Fibroblast of lung (primary cell): ENCODE data around the gene PPP6R3. TPM values are rescaled to one million over a fixed set of nuclear protein-coding genes. Genes with fewer than 3 reads are reported as not detected.
"Not testable (repeated sequence)": the region's sequence is repeated elsewhere in the genome, so short reads cannot be mapped to it uniquely, and the experiment has no call there.

ENCODE experiments used
- DNase-seq, 2 donors: peaks; one replicate each; pipeline versions ENCODE4 v3.0.0 to v3.0.0-alpha.2; 2010; ENCODE audit warnings: low read depth in 2 of 2
- H2AFZ ChIP-seq: 2 replicates; pipeline ENCODE4 v1.5.1; 2012; ENCODE audit warnings: low read length, control low read depth, inconsistent platforms
- H3K27ac ChIP-seq: 2 replicates; pipeline ENCODE4 v1.5.1; 2011; ENCODE audit warnings: low read length, control low read depth; ENCODE audit not compliant: insufficient read depth
- H3K27me3 ChIP-seq: 2 replicates; pipeline ENCODE4 v1.5.1; 2011; ENCODE audit warnings: mild to moderate bottlenecking, low read length; ENCODE audit not compliant: control insufficient read depth, insufficient read depth
- H3K36me3 ChIP-seq: 2 replicates; pipeline ENCODE4 v1.5.1; 2011; ENCODE audit warnings: low read length; ENCODE audit not compliant: control insufficient read depth, insufficient read depth
- H3K4me1 ChIP-seq: 2 replicates; pipeline ENCODE4 v1.5.1; 2011; ENCODE audit warnings: low read length; ENCODE audit not compliant: control insufficient read depth, insufficient read depth; ENCODE audit errors: extremely low read depth
- H3K4me2 ChIP-seq: 2 replicates; pipeline ENCODE4 v1.5.1; 2011; ENCODE audit warnings: low read length, control low read depth; ENCODE audit not compliant: insufficient read depth; ENCODE audit errors: extremely low read depth
- H3K4me3 ChIP-seq, 4 experiments: fragments of 200-600 bp in 1 of 4; sonication (generic) in 1 of 4; replicated peaks in 1 of 4; 2 replicates each; pipeline ENCODE4 v1.5.1; 2011 to 2016; ENCODE audit warnings: low read length in 4 of 4, low read depth in 3 of 4, mild to moderate bottlenecking in 3 of 4, control low read depth in 2 of 4, inconsistent platforms in 1 of 4, mixed read lengths in 1 of 4; ENCODE audit not compliant: insufficient read depth in 1 of 4; ENCODE audit errors: control extremely low read depth in 1 of 4
- H3K79me2 ChIP-seq: 2 replicates; pipeline ENCODE4 v1.5.1; 2012; ENCODE audit warnings: mild to moderate bottlenecking, low read length, inconsistent platforms; ENCODE audit not compliant: control insufficient read depth, insufficient read depth
- H3K9ac ChIP-seq: 2 replicates; pipeline ENCODE4 v1.5.1; 2011; ENCODE audit warnings: mild to moderate bottlenecking, low read length, control low read depth; ENCODE audit not compliant: insufficient read depth
- H3K9me3 ChIP-seq: 2 replicates; pipeline ENCODE4 v1.5.1; 2012; ENCODE audit warnings: low read depth, low read length; ENCODE audit not compliant: control insufficient read depth, insufficient read depth
- H4K20me1 ChIP-seq: 2 replicates; pipeline ENCODE4 v1.5.1; 2011; ENCODE audit warnings: low read length; ENCODE audit not compliant: control insufficient read depth, insufficient read depth; ENCODE audit errors: extremely low read depth
- EZH2 ChIP-seq: IDR thresholded peaks from 2 replicates; pipeline ENCODE4 v1.5.1; 2012; ENCODE audit warnings: low read length, control low read depth, mild to moderate bottlenecking; ENCODE audit errors: missing control alignments
- polyA plus RNA-seq, 2 donors: library from polyadenylated mRNA; depleted of rRNA in 1 of 2; stranded (reverse) in 1 of 2; unstranded in 1 of 2; fragments of >200 nt; gene quantifications; 2 replicates each; pipeline ENCODE4 v1.2.1, GENCODE V29; 2011 to 2012; ENCODE audit warnings: missing spikeins in 1 of 2
- total RNA-seq: library from RNA; depleted of rRNA; stranded (reverse); fragments of >200 nt; gene quantifications from 2 replicates; pipeline ENCODE4 v1.2.1, GENCODE V29; 2014
- TF ChIP-seq, protein P1 (sequence below), 2 donors: IDR thresholded peaks in 1 of 2; conservative IDR thresholded peaks in 1 of 2; 1 replicate in 1 of 2; 2 replicates in 1 of 2; pipeline ENCODE4 v1.5.1; 2011 to 2012; ENCODE audit warnings: low read length in 2 of 2, control low read depth in 1 of 2, inconsistent platforms in 1 of 2, low read depth in 1 of 2, mild to moderate bottlenecking in 1 of 2

The PPP6R3 gene
- total and polyA plus RNA-seq, 2 donors (not counting 1 experiment from before 2014, with no cell fraction given), result 44.2 to 120 TPM

DNA sequence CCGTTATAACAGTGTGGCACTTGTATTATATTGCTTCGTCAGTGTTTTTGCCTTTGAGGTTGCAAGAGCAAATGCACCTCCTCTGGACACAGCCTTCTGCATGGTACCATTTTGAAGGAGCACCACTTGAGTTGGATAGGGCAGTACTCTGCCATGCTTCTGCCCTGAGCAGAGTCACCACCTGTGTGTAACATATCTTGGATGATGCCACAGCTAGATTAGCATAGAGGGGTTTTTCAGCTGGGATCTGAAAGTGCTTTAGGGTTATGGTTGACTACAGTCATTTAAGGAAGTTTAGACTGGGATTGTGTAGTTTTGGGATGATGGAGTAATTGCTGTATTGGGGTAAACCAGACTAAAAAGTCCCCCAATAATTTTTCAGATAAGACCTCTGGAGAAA, 78.8 kb downstream of the PPP6R3 start:
- Histone ChIP-seq H3K27ac (no peak overlapping the region), H4K20me1 (peaks cover 2% of the 10 kb centered on the region), H3K4me2 (no peak overlapping the region), H3K36me3 (no peaks in the 10 kb centered on the region), H3K4me1 (peaks cover 9% of the 10 kb centered on the region), H3K9ac (no peak overlapping the region), H3K4me3 (no peak overlapping the region), H3K9me3 (no peaks in the 10 kb centered on the region), H3K27me3 (no peaks in the 10 kb centered on the region), H2AFZ (no peak overlapping the region), H3K79me2 (peaks cover 17% of the 10 kb centered on the region)
- no peak for DNase-seq
- no peak for TF ChIP-seq EZH2
- TF ChIP-seq, protein P1, sequence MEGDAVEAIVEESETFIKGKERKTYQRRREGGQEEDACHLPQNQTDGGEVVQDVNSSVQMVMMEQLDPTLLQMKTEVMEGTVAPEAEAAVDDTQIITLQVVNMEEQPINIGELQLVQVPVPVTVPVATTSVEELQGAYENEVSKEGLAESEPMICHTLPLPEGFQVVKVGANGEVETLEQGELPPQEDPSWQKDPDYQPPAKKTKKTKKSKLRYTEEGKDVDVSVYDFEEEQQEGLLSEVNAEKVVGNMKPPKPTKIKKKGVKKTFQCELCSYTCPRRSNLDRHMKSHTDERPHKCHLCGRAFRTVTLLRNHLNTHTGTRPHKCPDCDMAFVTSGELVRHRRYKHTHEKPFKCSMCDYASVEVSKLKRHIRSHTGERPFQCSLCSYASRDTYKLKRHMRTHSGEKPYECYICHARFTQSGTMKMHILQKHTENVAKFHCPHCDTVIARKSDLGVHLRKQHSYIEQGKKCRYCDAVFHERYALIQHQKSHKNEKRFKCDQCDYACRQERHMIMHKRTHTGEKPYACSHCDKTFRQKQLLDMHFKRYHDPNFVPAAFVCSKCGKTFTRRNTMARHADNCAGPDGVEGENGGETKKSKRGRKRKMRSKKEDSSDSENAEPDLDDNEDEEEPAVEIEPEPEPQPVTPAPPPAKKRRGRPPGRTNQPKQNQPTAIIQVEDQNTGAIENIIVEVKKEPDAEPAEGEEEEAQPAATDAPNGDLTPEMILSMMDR (conservative IDR thresholded peaks at IDR 0.05 in 1 of 2, IDR thresholded peaks at IDR 0.05 in 1 of 2; ENCODE audit: low read depth in 1 of 2, low read length in 2 of 2), result no peak

DNA sequence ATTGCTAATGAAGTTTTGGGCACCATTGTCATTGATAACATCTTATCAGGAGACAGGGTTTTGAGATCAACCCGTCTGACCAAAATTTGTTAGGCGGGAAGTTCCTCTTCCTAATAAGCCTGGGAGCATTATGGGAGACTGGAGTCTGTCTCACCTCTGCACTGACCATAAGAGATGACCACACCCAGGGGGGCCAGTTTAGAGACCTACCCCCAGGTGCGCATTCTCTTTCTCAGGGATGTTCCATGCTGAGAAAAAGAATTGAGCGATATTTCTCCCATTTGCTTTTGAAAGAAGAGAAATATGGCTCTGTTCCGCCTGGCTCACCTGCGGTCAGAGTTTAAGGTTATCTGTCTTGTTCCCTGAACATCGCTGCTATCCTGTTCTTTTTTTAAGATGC, 80.0 kb downstream of the PPP6R3 start:
- not testable (repeated sequence) for H3K4me3 ChIP-seq, H2AFZ ChIP-seq, H3K36me3 ChIP-seq, H3K4me1 ChIP-seq, H3K27me3 ChIP-seq, H4K20me1 ChIP-seq, DNase-seq, H3K4me2 ChIP-seq, H3K9me3 ChIP-seq, H3K9ac ChIP-seq, H3K27ac ChIP-seq
- H3K79me2 ChIP-seq, result peaks cover 15% of the 10 kb centered on the region

DNA sequence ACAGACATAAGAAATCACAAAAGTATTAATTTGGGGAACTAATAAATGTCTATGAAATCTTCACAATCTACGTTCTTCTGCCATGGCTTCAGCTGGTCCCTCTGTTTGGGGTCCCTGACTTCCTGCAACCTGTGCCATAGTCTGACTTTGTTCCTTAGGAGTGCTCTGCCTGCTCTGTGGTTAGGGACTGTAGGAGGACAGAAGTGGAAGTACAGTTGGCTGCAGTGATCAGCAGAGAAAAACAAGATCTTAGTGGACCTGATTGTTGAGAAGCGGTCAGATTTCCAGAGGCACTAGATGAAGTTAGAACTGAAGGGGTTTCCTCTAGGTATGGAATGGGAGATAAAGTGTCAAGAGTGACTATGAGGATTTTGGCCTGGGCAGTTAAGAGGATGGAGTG, 80.6 kb downstream of the PPP6R3 start:
- no peak overlapping the region for H3K4me3 ChIP-seq
- H3K27ac ChIP-seq, result no peak overlapping the region
- H3K36me3 ChIP-seq, result no peaks in the 10 kb centered on the region
- H2AFZ ChIP-seq, result no peak overlapping the region
- peaks cover 2% of the 10 kb centered on the region for H4K20me1 ChIP-seq
- H3K79me2 ChIP-seq, result peaks cover 15% of the 10 kb centered on the region
- no peaks in the 10 kb centered on the region for H3K9me3 ChIP-seq
- H3K4me1 ChIP-seq, result peaks cover 9% of the 10 kb centered on the region
- no peak overlapping the region for H3K9ac ChIP-seq
- DNase-seq, result no peak
- H3K4me2 ChIP-seq, result no peak overlapping the region
- no peak for TF ChIP-seq EZH2
- H3K27me3 ChIP-seq, result no peaks in the 10 kb centered on the region

DNA sequence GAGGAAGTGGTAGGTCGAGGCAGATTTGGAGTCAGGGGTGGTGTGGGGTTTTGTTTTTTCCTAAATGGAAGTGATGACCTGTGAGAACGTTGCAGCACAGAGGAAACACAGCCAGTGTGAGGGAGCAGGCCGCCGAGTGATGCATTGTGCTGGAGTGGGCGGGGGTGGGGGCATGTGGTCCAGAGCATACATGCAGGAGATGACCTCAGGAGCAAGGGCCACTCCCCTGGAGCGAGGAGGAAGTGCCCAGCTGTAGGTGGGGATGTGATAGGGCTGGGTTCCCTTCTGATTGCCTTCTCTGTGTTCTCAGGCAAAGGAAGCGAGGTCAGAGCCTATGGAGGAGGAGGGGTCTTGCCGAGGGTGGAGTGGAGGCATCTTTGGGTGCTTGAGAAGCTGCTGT, 81.4 kb downstream of the PPP6R3 start:
- peaks cover 11% of the 10 kb centered on the region for H3K4me1 ChIP-seq
- no peak overlapping the region for H3K4me3 ChIP-seq
- H3K9me3 ChIP-seq, result no peaks in the 10 kb centered on the region
- DNase-seq, result peak in 1 of 2 donors; percentile 28
- no peak overlapping the region for H2AFZ ChIP-seq
- peaks cover 10% of the 10 kb centered on the region for H3K79me2 ChIP-seq
- H4K20me1 ChIP-seq, result peaks cover 2% of the 10 kb centered on the region
- H3K27ac ChIP-seq, result peak overlapping the region; percentile 63
- no peak overlapping the region for H3K9ac ChIP-seq
- H3K36me3 ChIP-seq, result no peaks in the 10 kb centered on the region
- TF ChIP-seq, protein P1 (conservative IDR thresholded peaks at IDR 0.05 in 1 of 2, IDR thresholded peaks at IDR 0.05 in 1 of 2; ENCODE audit: low read depth in 1 of 2, low read length in 2 of 2), result no peak
- no peak for TF ChIP-seq EZH2
- H3K27me3 ChIP-seq, result no peaks in the 10 kb centered on the region
- H3K4me2 ChIP-seq, result no peak overlapping the region
